GM23248 (cell line): Measurements from ENCODE around the gene CDS2.

Source experiments
- EZH2 ChIP-seq: fragments of 200-600 bp; sonication (generic); IDR thresholded peaks from 2 replicates; pipeline ENCODE4 v1.6.1; 2018; ENCODE audit warnings: antibody characterized with exemption, mild to moderate bottlenecking; ENCODE audit not compliant: insufficient read depth, poor library complexity, severe bottlenecking
- EZH2phosphoT487 ChIP-seq: fragments of 200-600 bp; sonication (generic); IDR thresholded peaks from 2 replicates; pipeline ENCODE4 v1.6.1; 2018; ENCODE audit warnings: antibody characterized with exemption, moderate library complexity, mild to moderate bottlenecking, low read depth; ENCODE audit not compliant: insufficient read depth

- no peak for TF ChIP-seq EZH2
- TF ChIP-seq EZH2phosphoT487 = no peak
Observed at GRCh38 chr20:5195655-5196054, 68.8 kb downstream of the CDS2 start.
